Heart left ventricle (tissue), 16 donors: ENCODE results near the gene UBE2QL1. TPM values are rescaled to one million over a fixed set of nuclear protein-coding genes. Genes with fewer than 3 reads are reported as not detected.

Experiments used
- ATAC-seq, 4 donors: fragments of 200-7000 bp; cut with Tn5 transposase; one replicate each; pipeline ENCODE4 v1.9.1; 2020 to 2022; ENCODE audit warnings: moderate library complexity in 4 of 4, mild to moderate bottlenecking in 3 of 4, moderate number of reproducible peaks in 1 of 4
- DNase-seq, 5 donors: peaks; one replicate each; pipeline ENCODE4 v3.0.0-alpha.2; 2020
- H3K27ac ChIP-seq, 12 donors: fragments of 200-600 bp; sonication (generic) in 4 of 12; one replicate each; pipeline versions ENCODE4 v1.5.0 to v1.8.0; 2016 to 2022; ENCODE audit warnings: mild to moderate bottlenecking in 2 of 12
- H3K27me3 ChIP-seq, 9 donors: fragments of 200-600 bp; sonication (generic) in 2 of 9; one replicate each; pipeline versions ENCODE4 v1.5.1 to v1.8.0; 2016 to 2022; ENCODE audit warnings: mild to moderate bottlenecking in 3 of 9
- H3K36me3 ChIP-seq, 9 donors: fragments of 200-600 bp; sonication (generic) in 2 of 9; one replicate each; pipeline versions ENCODE4 v1.5.0 to v1.8.0; 2018 to 2022; ENCODE audit warnings: mild to moderate bottlenecking in 2 of 9
- H3K4me1 ChIP-seq, 12 donors: fragments of 200-600 bp; sonication (generic) in 4 of 12; one replicate each; pipeline versions ENCODE4 v1.5.0 to v1.8.0; 2016 to 2022; ENCODE audit warnings: mild to moderate bottlenecking in 3 of 12
- H3K4me3 ChIP-seq, 12 donors: fragments of 200-600 bp; sonication (generic) in 4 of 12; one replicate each; pipeline versions ENCODE4 v1.5.0 to v1.8.0; 2017 to 2022; ENCODE audit warnings: mild to moderate bottlenecking in 9 of 12, moderate library complexity in 4 of 12
- H3K9me3 ChIP-seq, 12 donors: fragments of 200-600 bp; sonication (generic) in 4 of 12; one replicate each; pipeline versions ENCODE4 v1.5.0 to v1.8.0; 2016 to 2022; ENCODE audit warnings: mild to moderate bottlenecking in 1 of 12
- CTCF ChIP-seq, 12 donors: fragments of 200-600 bp; sonication (generic) in 4 of 12; IDR thresholded peaks; one replicate each; pipeline versions ENCODE4 v1.5.0 to v1.8.0; 2018 to 2022; ENCODE audit warnings: antibody characterized with exemption in 12 of 12, mild to moderate bottlenecking in 5 of 12
- POLR2A ChIP-seq, 2 donors: fragments of 450-650 bp; IDR thresholded peaks; one replicate each; pipeline ENCODE4 v1.6.1; 2017; ENCODE audit warnings: antibody characterized with exemption in 2 of 2, mild to moderate bottlenecking in 2 of 2, moderate library complexity in 2 of 2
- WGBS, 4 donors: extraction: QIAGEN DNeasy Blood & Tissue Kit in 2 of 4; methylation state at CpG; one replicate each; pipeline versions ENCODE4 v1.1.5 to v1.1.7; 2013 to 2018; 5-methylcytosine and 5-hydroxymethylcytosine counted together
- intact Hi-C, 10 donors: fragments of 100-400 bp; cut with DNase I; formaldehyde crosslinking; loops; one replicate each; pipeline versions ENCODE4 v1.11.1 to v1.14.2; 2022
- polyA plus RNA-seq, 2 donors: library from polyadenylated mRNA; stranded (reverse); fragments of 200-250 nt; gene quantifications; one replicate each; pipeline ENCODE4 v1.2.3, GENCODE V29; 2013
- total RNA-seq, 9 donors: library from RNA; depleted of rRNA in 2 of 9; stranded (reverse); fragments of >200 nt in 2 of 9; fragmentation: NEBNext Ultra II Directional in 3 of 9; extraction: Animal tissue kit (Norgen Biotek cat#: 25700) in 3 of 9; gene quantifications; one replicate each; pipeline versions ENCODE4 v1.1.0 to v1.2.4, GENCODE V29; 2016 to 2023
- donor health status: ischemic (EF 13 %, LVEDD 7.1; RV severe dilation, severe dysfunction).
- donor health status: healthy with polysubstance abuse.
- donor health status: DM: no; HTN: yes; CAD: no.
- donor health status: DM: no; HTN: no; CAD: no.
- donor health status: ischemic (EF 25% LVEDD 6.9; RV normal size, moderate dysfunction).
- donor health status: ischemic (EF 25% LVEDD 5.7; RV mildly dilated, moderate dysfunction).
- donor health status: healthy.
- donor health status: DM: yes; HTN: yes; CAD: no.
- donor health status: ischemic (EF 35%, LVEDD 5.7; RV mildly dilated, moderate dysfunction).
- donor health status: nonischemic (EF 11% LVEDD 7.7; RV severe dilation, severe dysfunction).
- donor health status: DM: yes; HTN: yes; CAD: no.
- donor health status: PGD.
- donor health status: ischemic (EF 29% LVEDD 5.4; RV normal size, mild dysfunction).
- donor health status: nonischemic (EF 23%, LVEDD 6.1; RV moderate dilation, normal function).

UBE2QL1 gene
- total and polyA plus RNA-seq, 11 donors = 9.8 to 32.0 (median 19.7) TPM

GRCh38 chr5:6535594-6535993 is 86.9 kb downstream of the UBE2QL1 start:
- H3K27me3 ChIP-seq = no peaks in the 10 kb centered on the region
- DNase-seq (no peak), ATAC-seq (no peak)
- 67 to 80% (median 75%) methylated on average over 2 of the region's 2 CpGs for WGBS, 4 donors
- no peak for TF ChIP-seq POLR2A (IDR thresholded peaks at IDR 0.05)
- no peak for TF ChIP-seq CTCF (IDR thresholded peaks at IDR 0.05)
- no peak overlapping the region for H3K4me3 ChIP-seq
- H3K36me3 ChIP-seq = no peaks in the 10 kb centered on the region
- intact Hi-C loops = no loop called here
- no peaks in the 10 kb centered on the region for H3K9me3 ChIP-seq
- H3K27ac ChIP-seq = no peak overlapping the region
- peaks cover 0 to 5% (median 0%) of the 10 kb centered on the region in 12 donors for H3K4me1 ChIP-seq

GRCh38 chr5:6539060-6539459 is 90.4 kb downstream of the UBE2QL1 start:
- DNase-seq (no peak), ATAC-seq (no peak)
- H3K27ac ChIP-seq = no peak overlapping the region
- H3K9me3 ChIP-seq = no peaks in the 10 kb centered on the region
- H3K27me3 ChIP-seq = no peaks in the 10 kb centered on the region
- 93 to 97% (median 95%) methylated on average over 1 of the region's 1 CpG for WGBS, 4 donors
- peaks cover 0 to 13% (median 0%) of the 10 kb centered on the region in 12 donors for H3K4me1 ChIP-seq
- no peak overlapping the region for H3K4me3 ChIP-seq
- no peak for TF ChIP-seq POLR2A (IDR thresholded peaks at IDR 0.05)
- no peak for TF ChIP-seq CTCF (IDR thresholded peaks at IDR 0.05)
- H3K36me3 ChIP-seq = no peaks in the 10 kb centered on the region
- intact Hi-C loops = no loop called here

- ATAC-seq (peak in 3 of 4 donors; percentile 42 to 83 (median 72)), DNase-seq (no peak)
- Histone ChIP-seq H3K4me1 (peaks cover 0 to 17% (median 0%) of the 10 kb centered on the region in 12 donors), H3K27me3 (no peaks in the 10 kb centered on the region), H3K27ac (peak overlapping the region in 7 of 12 donors; percentile 12 to 74 (median 66)), H3K36me3 (no peaks in the 10 kb centered on the region), H3K9me3 (no peaks in the 10 kb centered on the region), H3K4me3 (no peak overlapping the region)
- 69 to 77% (median 74%) methylated on average over 6 of the region's 6 CpGs for WGBS, 4 donors
- no peak for TF ChIP-seq POLR2A (IDR thresholded peaks at IDR 0.05)
- no peak for TF ChIP-seq CTCF (IDR thresholded peaks at IDR 0.05)
- intact Hi-C loops = loop anchor here in 1 of 10 donors (10.0 kb wide), 1 partner anchor 165 kb away; the partner anchor contains the start of gene MED10
Measured at GRCh38 chr5:6540111-6540827, 91.6 kb downstream of the UBE2QL1 start.

- DNase-seq (no peak), ATAC-seq (no peak)
- Histone ChIP-seq H3K9me3 (no peaks in the 10 kb centered on the region), H3K27me3 (no peaks in the 10 kb centered on the region), H3K4me1 (peaks cover 0 to 29% (median 0%) of the 10 kb centered on the region in 12 donors), H3K36me3 (no peaks in the 10 kb centered on the region), H3K27ac (peak overlapping the region in 6 of 12 donors; percentile 12 to 71 (median 58)), H3K4me3 (no peak overlapping the region)
- 68 to 86% (median 78%) methylated on average over 5 of the region's 5 CpGs for WGBS, 4 donors
- intact Hi-C loops = loop anchor here in 1 of 10 donors (10.0 kb wide), 1 partner anchor 167 kb away; the partner anchor contains the start of gene MED10
- TF ChIP-seq POLR2A (IDR thresholded peaks at IDR 0.05) = no peak
- TF ChIP-seq CTCF (IDR thresholded peaks at IDR 0.05) = no peak
Measured at GRCh38 chr5:6541256-6542013, 92.8 kb downstream of the UBE2QL1 start.
